NCI-H187 treated with DMSO at 0.1 percent for 48 hours (cell line): ENCODE results near the gene FUT8.
"Not testable (repeated sequence)": the region's sequence is repeated elsewhere in the genome, so short reads cannot be mapped to it uniquely, and the experiment has no call there.

ENCODE experiments used
- DNase-seq: peaks from one replicate; lab custom pipeline; 2025; lab: John Stamatoyannopoulos, UW

FUT8 gene

GRCh38 chr14:65419593-65420252 lies 7.2 kb downstream of the FUT8 start:
- DNase-seq = no peak

GRCh38 chr14:65421201-65421981 lies 8.9 kb downstream of the FUT8 start:
- DNase-seq = no peak

- DNase-seq = no peak
Measured at GRCh38 chr14:65422088-65422834, 9.7 kb downstream of the FUT8 start.

- DNase-seq = peak; percentile 96
Measured at GRCh38 chr14:65423982-65424381, 11.5 kb downstream of the FUT8 start.

- no peak for DNase-seq
Measured at GRCh38 chr14:65424531-65424930, 12.0 kb downstream of the FUT8 start.

GRCh38 chr14:65425885-65426284 lies 13.4 kb downstream of the FUT8 start:
- DNase-seq = no peak

GRCh38 chr14:65426902-65427301 lies 14.4 kb downstream of the FUT8 start:
- DNase-seq = not testable (repeated sequence)

GRCh38 chr14:65428691-65429090 lies 16.2 kb downstream of the FUT8 start:
- DNase-seq = no peak

GRCh38 chr14:65429757-65430156 lies 17.2 kb downstream of the FUT8 start:
- no peak for DNase-seq

GRCh38 chr14:65431245-65431644 lies 18.7 kb downstream of the FUT8 start:
- no peak for DNase-seq

GRCh38 chr14:65431951-65432350 lies 19.4 kb downstream of the FUT8 start:
- DNase-seq = no peak

- no peak for DNase-seq
Measured at GRCh38 chr14:65432361-65432948, 19.9 kb downstream of the FUT8 start.

GRCh38 chr14:65433157-65433556 lies 20.6 kb downstream of the FUT8 start:
- no peak for DNase-seq

- no peak for DNase-seq
Measured at GRCh38 chr14:65433646-65434045, 21.1 kb downstream of the FUT8 start.

GRCh38 chr14:65434216-65434850 lies 21.8 kb downstream of the FUT8 start:
- no peak for DNase-seq

- DNase-seq = no peak
Measured at GRCh38 chr14:65438266-65438933, 25.9 kb downstream of the FUT8 start.

- no peak for DNase-seq
Measured at GRCh38 chr14:65439117-65439516, 26.6 kb downstream of the FUT8 start.

- no peak for DNase-seq
Measured at GRCh38 chr14:65440230-65440629, 27.7 kb downstream of the FUT8 start.

- no peak for DNase-seq
Measured at GRCh38 chr14:65444230-65444629, 31.7 kb downstream of the FUT8 start.

- DNase-seq = no peak
Measured at GRCh38 chr14:65446159-65446558, 33.6 kb downstream of the FUT8 start.

GRCh38 chr14:65449647-65450046 lies 37.1 kb downstream of the FUT8 start:
- no peak for DNase-seq
